Measurements from ENCODE around the gene CCDC12.

Gene CCDC12

DNA sequence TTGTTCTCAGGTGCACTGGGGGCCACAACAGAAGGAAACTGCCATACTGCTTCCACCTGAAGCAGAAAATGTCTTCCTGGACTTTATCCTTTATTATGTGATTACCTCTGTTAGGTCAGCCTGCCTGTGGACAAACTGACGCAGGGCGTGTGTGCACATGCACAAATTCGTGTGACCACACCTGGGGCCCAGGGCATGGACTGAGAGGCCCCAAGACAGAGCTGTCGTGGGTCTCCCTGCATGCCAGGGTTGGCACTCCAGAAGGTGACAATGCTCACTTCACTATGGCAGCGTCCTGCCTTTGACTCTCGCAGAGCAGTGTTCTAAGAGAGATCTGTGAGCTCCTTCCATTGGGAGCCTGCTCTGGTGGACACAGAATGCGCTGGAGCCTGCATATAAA lies 34.5 kb downstream of the CCDC12 start:
- H3K4me3 ChIP-seq (ENCODE audit: low read depth, low read length): no peak overlapping the region
- DNase-seq (ENCODE audit: low read depth): no peak
- TF ChIP-seq, protein P1, sequence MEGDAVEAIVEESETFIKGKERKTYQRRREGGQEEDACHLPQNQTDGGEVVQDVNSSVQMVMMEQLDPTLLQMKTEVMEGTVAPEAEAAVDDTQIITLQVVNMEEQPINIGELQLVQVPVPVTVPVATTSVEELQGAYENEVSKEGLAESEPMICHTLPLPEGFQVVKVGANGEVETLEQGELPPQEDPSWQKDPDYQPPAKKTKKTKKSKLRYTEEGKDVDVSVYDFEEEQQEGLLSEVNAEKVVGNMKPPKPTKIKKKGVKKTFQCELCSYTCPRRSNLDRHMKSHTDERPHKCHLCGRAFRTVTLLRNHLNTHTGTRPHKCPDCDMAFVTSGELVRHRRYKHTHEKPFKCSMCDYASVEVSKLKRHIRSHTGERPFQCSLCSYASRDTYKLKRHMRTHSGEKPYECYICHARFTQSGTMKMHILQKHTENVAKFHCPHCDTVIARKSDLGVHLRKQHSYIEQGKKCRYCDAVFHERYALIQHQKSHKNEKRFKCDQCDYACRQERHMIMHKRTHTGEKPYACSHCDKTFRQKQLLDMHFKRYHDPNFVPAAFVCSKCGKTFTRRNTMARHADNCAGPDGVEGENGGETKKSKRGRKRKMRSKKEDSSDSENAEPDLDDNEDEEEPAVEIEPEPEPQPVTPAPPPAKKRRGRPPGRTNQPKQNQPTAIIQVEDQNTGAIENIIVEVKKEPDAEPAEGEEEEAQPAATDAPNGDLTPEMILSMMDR (IDR thresholded peaks at IDR 0.05; ENCODE audit: low read depth, low read length): no peak
- TF ChIP-seq MYC (IDR thresholded peaks at IDR 0.05; ENCODE audit: low read depth, low read length) (no peak), POLR2A (IDR thresholded peaks at IDR 0.05; ENCODE audit: extremely low read depth, insufficient read length) (no peak)
- TF ChIP-seq, protein P2, sequence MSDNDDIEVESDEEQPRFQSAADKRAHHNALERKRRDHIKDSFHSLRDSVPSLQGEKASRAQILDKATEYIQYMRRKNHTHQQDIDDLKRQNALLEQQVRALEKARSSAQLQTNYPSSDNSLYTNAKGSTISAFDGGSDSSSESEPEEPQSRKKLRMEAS (IDR thresholded peaks at IDR 0.05; ENCODE audit: low read depth, low read length): no peak

DNA sequence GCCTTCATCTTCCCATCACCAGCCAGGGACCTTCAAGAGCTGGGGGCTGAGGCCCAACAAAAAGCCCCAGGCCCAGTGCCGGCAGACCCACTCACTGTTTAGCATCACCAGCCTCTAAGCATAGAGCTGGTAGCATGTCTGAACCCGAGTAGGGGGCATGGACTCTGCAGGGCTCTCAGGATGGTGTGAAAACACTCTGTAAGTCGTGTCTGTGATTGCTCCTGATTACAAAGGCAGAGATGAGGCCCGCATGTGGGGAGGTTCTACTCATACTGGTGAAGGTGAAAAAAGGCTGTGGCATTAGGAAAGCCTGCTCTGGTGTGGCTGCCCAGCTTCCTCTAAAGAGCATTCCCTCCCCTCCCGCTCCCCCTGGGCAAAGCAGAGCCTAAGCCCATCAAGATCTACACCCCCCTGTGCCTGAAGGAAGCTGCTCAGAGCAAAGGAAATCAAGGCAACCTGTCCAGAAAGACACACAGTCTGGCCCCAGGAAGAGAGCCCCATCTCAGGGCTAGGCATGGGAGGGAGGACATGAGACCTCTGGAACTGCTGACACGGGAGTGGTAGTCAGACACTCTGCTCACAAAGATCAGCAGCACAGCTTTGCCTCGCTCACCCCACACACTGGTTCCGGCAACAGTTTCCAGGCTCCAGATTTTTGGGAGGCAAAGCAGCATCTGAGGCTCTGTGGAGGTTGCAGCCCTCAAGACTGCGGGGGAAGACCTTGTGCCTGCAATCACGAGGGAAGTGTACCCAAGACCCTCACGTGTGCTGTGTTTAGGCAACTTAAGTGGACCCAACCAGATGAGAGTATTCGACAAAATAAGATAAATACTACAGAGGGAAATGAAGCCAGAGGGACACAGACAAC lies 36.7 kb downstream of the CCDC12 start:
- DNase-seq (ENCODE audit: low read depth): no peak
- H3K4me3 ChIP-seq (ENCODE audit: low read depth, low read length): no peak overlapping the region
- TF ChIP-seq POLR2A (IDR thresholded peaks at IDR 0.05; ENCODE audit: extremely low read depth, insufficient read length) (no peak), MYC (IDR thresholded peaks at IDR 0.05; ENCODE audit: low read depth, low read length) (no peak)
- TF ChIP-seq, protein P2 (IDR thresholded peaks at IDR 0.05; ENCODE audit: low read depth, low read length): no peak
- TF ChIP-seq, protein P1 (IDR thresholded peaks at IDR 0.05; ENCODE audit: low read depth, low read length): no peak

DNA sequence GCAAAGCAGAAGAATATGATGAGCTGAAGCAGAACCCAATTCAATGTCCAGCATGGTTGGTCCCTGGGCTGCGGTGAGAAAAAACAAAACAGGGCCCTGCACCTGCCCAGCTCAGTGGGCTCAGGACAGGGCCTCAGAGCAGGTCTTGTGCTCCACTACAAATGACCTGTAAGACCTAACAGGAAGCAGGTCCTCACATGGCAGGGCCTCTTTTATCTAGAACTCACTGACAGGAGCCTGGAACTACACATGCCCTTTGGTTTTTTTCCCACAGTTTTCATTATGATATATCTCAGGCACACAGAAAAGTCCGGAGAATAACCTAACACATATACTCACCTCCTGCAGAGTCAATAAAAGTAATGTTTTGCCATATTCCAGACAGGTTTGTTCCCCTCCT lies 38.4 kb downstream of the CCDC12 start:
- no peak overlapping the region for H3K4me3 ChIP-seq (ENCODE audit: low read depth, low read length)
- TF ChIP-seq MYC (IDR thresholded peaks at IDR 0.05; ENCODE audit: low read depth, low read length) (no peak), POLR2A (IDR thresholded peaks at IDR 0.05; ENCODE audit: extremely low read depth, insufficient read length) (no peak)
- TF ChIP-seq, protein P2 (IDR thresholded peaks at IDR 0.05; ENCODE audit: low read depth, low read length): no peak
- TF ChIP-seq, protein P1 (IDR thresholded peaks at IDR 0.05; ENCODE audit: low read depth, low read length): no peak
- no peak for DNase-seq (ENCODE audit: low read depth)

DNA sequence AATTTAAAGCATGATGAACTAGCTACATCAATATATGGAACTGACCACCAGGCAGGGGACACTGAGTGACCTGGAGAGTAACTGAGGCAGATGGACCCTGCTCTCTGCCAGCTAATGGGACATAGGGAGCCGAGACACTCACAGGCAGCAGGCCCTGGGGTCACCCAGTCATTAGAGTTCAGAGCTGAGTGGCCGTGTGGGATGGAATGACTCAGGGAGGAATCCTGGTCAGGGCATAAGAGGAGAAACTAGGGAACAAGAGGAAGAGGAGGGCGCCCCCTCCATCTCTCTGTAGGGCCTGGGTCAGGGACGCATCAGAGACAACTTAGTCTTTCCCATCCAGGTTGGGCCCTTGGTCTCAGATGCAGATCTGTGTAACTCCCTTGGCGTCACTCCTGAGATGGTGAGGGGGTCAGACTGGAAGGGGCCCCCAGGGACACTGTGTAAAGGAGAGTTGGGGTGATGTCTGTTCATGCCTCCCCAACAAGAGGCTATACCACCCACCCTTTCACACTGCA lies 39.8 kb downstream of the CCDC12 start:
- DNase-seq (ENCODE audit: low read depth): no peak
- H3K4me3 ChIP-seq (ENCODE audit: low read depth, low read length): no peak overlapping the region
- no peak for TF ChIP-seq MYC (IDR thresholded peaks at IDR 0.05; ENCODE audit: low read depth, low read length)
- TF ChIP-seq POLR2A (IDR thresholded peaks at IDR 0.05; ENCODE audit: extremely low read depth, insufficient read length): no peak
- TF ChIP-seq, protein P1 (IDR thresholded peaks at IDR 0.05; ENCODE audit: low read depth, low read length): no peak
- TF ChIP-seq, protein P2 (IDR thresholded peaks at IDR 0.05; ENCODE audit: low read depth, low read length): no peak

DNA sequence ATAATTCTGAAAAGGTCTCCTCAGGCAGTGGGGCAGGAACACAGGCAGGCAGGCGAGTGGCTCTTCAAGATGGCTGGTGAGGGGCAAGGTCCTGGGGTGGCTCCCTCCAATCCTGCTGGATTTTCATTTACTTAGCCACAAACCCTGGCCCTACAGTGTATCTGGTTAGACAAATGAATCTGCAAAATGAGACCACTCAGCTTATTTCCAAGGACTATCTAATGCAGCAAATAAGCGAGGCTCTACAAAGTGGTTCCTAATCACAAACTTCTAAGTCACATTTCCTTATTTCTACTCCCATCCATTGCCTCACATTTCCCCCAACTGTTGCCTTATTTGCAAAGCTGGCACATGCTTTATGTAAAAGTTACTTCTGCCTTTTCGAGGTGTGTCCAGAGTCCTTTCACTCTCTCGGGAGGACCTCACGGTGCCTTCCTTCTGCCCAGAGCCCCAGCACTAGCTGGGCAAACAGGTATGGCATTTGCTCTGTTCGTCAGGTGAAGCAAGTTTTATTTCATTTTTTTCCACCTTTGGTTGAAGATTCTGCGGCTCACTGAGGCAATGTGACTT lies 40.5 kb downstream of the CCDC12 start:
- TF ChIP-seq, protein P1 (IDR thresholded peaks at IDR 0.05; ENCODE audit: low read depth, low read length): no peak
- TF ChIP-seq, protein P2 (IDR thresholded peaks at IDR 0.05; ENCODE audit: low read depth, low read length): peak; percentile 52; the same call in 1 of the 2 replicates
- TF ChIP-seq MYC (IDR thresholded peaks at IDR 0.05; ENCODE audit: low read depth, low read length) (peak; percentile 53; the same call in 1 of the 2 replicates), POLR2A (IDR thresholded peaks at IDR 0.05; ENCODE audit: extremely low read depth, insufficient read length) (no peak)
- DNase-seq (ENCODE audit: low read depth): peak; percentile 75

More for the DNA sequence above, 40.5 kb downstream of the CCDC12 start:
- no peak overlapping the region for H3K4me3 ChIP-seq (ENCODE audit: low read depth, low read length)
